B cell (primary cell): Measurements from ENCODE around the gene ROR2. TPM values are rescaled to one million over a fixed set of nuclear protein-coding genes. Genes with fewer than 3 reads are reported as not detected.

Experiments
- ATAC-seq: fragments of 200-7000 bp; cut with Tn5 transposase; one replicate; pipeline ENCODE4 v1.10.0; 2021; ENCODE audit warnings: low read depth, mild to moderate bottlenecking, moderate number of reproducible peaks, moderate library complexity
- CTCF ChIA-PET: fragments of 350-600 bp; sonication (Branson Sonifier 250); formaldehyde crosslinking; loops from one replicate; lab custom pipeline; 2021; ENCODE audit warnings: antibody characterized with exemption, inconsistent platforms; lab: Charles Lee
- POLR2A ChIA-PET: fragments of 350-600 bp; sonication (Branson Sonifier 250); formaldehyde crosslinking; loops from one replicate; lab custom pipeline; 2021; ENCODE audit warnings: antibody characterized with exemption; lab: Charles Lee
- DNase-seq: peaks from one replicate; pipeline ENCODE4 v3.0.0; 2013
- H2AFZ ChIP-seq: 2 replicates; pipeline ENCODE4 v1.6.1; 2012; ENCODE audit warnings: mild to moderate bottlenecking, low read depth, low read length; ENCODE audit not compliant: insufficient read depth, poor library complexity, severe bottlenecking
- H3K27ac ChIP-seq, 2 donors: 1 replicate in 1 of 2; 2 replicates in 1 of 2; pipeline ENCODE4 v1.5.1; 2012 to 2013; ENCODE audit warnings: low read length in 2 of 2, mild to moderate bottlenecking in 2 of 2, moderate library complexity in 1 of 2
- H3K27me3 ChIP-seq, 4 experiments: fragments of 200-600 bp in 1 of 4; sonication (generic) in 1 of 4; replicated peaks in 1 of 4; 1 replicate in 2 of 4; 2 replicates in 2 of 4; pipeline versions ENCODE4 v1.6.1 to v1.7.0; 2013 to 2016; ENCODE audit warnings: low read length in 3 of 4, mild to moderate bottlenecking in 2 of 4, mixed read lengths in 1 of 4, moderate library complexity in 1 of 4; ENCODE audit not compliant: insufficient read depth in 4 of 4, control insufficient read depth in 3 of 4; ENCODE audit errors: control extremely low read depth in 1 of 4
- H3K36me3 ChIP-seq, 2 experiments: replicated peaks in 1 of 2; 1 replicate in 1 of 2; 2 replicates in 1 of 2; pipeline versions ENCODE4 v1.6.1 to v1.7.1; 2013; ENCODE audit warnings: low read length in 1 of 2; ENCODE audit not compliant: insufficient read depth in 2 of 2, control insufficient read depth in 1 of 2; ENCODE audit errors: control extremely low read depth in 1 of 2, extremely low read depth in 1 of 2
- H3K4me1 ChIP-seq, 2 donors: fragments of 200-600 bp in 1 of 2; sonication (generic) in 1 of 2; 1 replicate in 1 of 2; 2 replicates in 1 of 2; pipeline versions ENCODE4 v1.5.1 to v1.6.1; 2013 to 2017; ENCODE audit warnings: low read length in 2 of 2; ENCODE audit not compliant: control insufficient read depth in 2 of 2, insufficient read depth in 2 of 2
- H3K4me2 ChIP-seq: replicated peaks from 2 replicates; pipeline ENCODE3; 2012; ENCODE audit warnings: mild to moderate bottlenecking, low read depth, low read length; ENCODE audit not compliant: poor library complexity, severe bottlenecking
- H3K4me3 ChIP-seq, 5 experiments: fragments of 200-600 bp in 1 of 5; sonication (generic) in 1 of 5; 1 replicate in 3 of 5; 2 replicates in 2 of 5; pipeline versions ENCODE4 v1.5.1 to v1.7.0; 2011 to 2016; ENCODE audit warnings: low read length in 4 of 5, mild to moderate bottlenecking in 4 of 5, low read depth in 2 of 5, control low read depth in 1 of 5, moderate library complexity in 1 of 5; ENCODE audit not compliant: insufficient read depth in 1 of 5; ENCODE audit errors: control extremely low read depth in 1 of 5, extremely low read depth in 1 of 5
- H3K79me2 ChIP-seq: fragments of 200-600 bp; sonication (generic); one replicate; pipeline ENCODE4 v1.6.0; 2016; ENCODE audit warnings: low read length; ENCODE audit not compliant: control insufficient read depth, insufficient read depth
- H3K9ac ChIP-seq: fragments of 200-600 bp; sonication (generic); 2 replicates; pipeline ENCODE4 v1.6.1; 2017; ENCODE audit warnings: mild to moderate bottlenecking, low read length, moderate library complexity
- H3K9me3 ChIP-seq, 3 donors: one replicate each; pipeline versions ENCODE4 v1.6.1 to v1.7.1; 2013; ENCODE audit warnings: low read length in 2 of 3; ENCODE audit not compliant: control insufficient read depth in 2 of 3, insufficient read depth in 1 of 3; ENCODE audit errors: control extremely low read depth in 1 of 3
- H4K20me1 ChIP-seq: 2 replicates; pipeline ENCODE4 v1.6.0; 2012; ENCODE audit warnings: mild to moderate bottlenecking, low read length; ENCODE audit not compliant: insufficient read depth, control insufficient read depth, poor library complexity, severe bottlenecking
- H3K27ac Mint-ChIP-seq: one replicate; pipeline ENCODE4 v1.8.0; 2021; ENCODE audit warnings: mixed read lengths
- H3K27me3 Mint-ChIP-seq: one replicate; pipeline ENCODE4 v1.8.0; 2021; ENCODE audit warnings: mixed read lengths
- H3K4me1 Mint-ChIP-seq: one replicate; pipeline ENCODE4 v1.8.0; 2021; ENCODE audit warnings: mixed read lengths
- H3K4me3 Mint-ChIP-seq: one replicate; pipeline ENCODE4 v1.8.0; 2021; ENCODE audit warnings: mixed read lengths
- H3K9me3 Mint-ChIP-seq: one replicate; pipeline ENCODE4 v1.8.0; 2022; ENCODE audit warnings: mixed read lengths; ENCODE audit not compliant: insufficient read depth
- EZH2 ChIP-seq: IDR thresholded peaks from 2 replicates; pipeline ENCODE4 v1.6.1; 2012; ENCODE audit warnings: borderline replicate concordance, low read depth, mild to moderate bottlenecking, moderate library complexity, low read length; ENCODE audit not compliant: insufficient read depth, poor library complexity, severe bottlenecking
- WGBS: methylation state at CpG from one replicate; pipeline ENCODE4 v1.1.5; 2013; ENCODE audit warnings: missing lambda C conversion rate; ENCODE audit not compliant: insufficient coverage; 5-methylcytosine and 5-hydroxymethylcytosine counted together
- intact Hi-C: fragments of 100-400 bp; cut with micrococcal nuclease; formaldehyde crosslinking; loops from one replicate; pipeline ENCODE4 v1.10.0; 2022
- polyA plus RNA-seq: library from polyadenylated mRNA; depleted of rRNA; stranded (reverse); fragments of >200 nt; gene quantifications from 2 replicates; pipeline ENCODE4 v1.2.3, GENCODE V29; 2012
- total RNA-seq, 2 donors: library from RNA; stranded (reverse); fragments of 120-200 nt in 1 of 2; gene quantifications; 1 replicate in 1 of 2; 2 replicates in 1 of 2; pipeline versions ENCODE4 v1.2.3 to v1.2.4, GENCODE V29; 2013 to 2022
- TF ChIP-seq, protein P1 (sequence below): fragments of 200-600 bp; IDR thresholded peaks from one replicate; pipeline ENCODE4 v1.8.0; 2022; ENCODE audit warnings: antibody characterized with exemption, mild to moderate bottlenecking

The ROR2 gene
- total and polyA plus RNA-seq, 2 donors (not counting 1 experiment from before 2014, with no cell fraction given), result 0.21 to 0.49 TPM

DNA sequence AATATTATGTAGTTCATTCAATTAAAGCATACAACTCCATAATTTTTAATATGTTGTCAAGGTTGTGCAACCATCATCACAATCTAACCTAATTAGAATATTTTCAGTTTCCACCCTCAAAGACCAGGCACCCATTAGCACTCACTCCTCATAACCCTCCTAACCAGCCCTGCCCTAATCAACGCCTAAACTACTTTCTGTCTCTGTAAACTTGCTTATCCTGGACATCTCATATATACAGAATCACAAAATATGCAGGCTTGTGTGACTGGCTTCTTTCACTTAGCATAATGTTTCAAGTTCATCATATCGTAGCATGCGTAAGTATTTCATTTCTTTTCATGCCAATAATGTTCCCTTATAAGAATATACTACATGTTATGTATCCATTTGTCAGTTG, 391.6 kb downstream of the ROR2 start:
- no peaks in the 10 kb centered on the region for H3K9me3 ChIP-seq
- H3K27me3 ChIP-seq, result no peaks in the 10 kb centered on the region
- no peaks in the 10 kb centered on the region for H3K4me1 Mint-ChIP-seq
- POLR2A ChIA-PET, result no interaction called here
- no peak overlapping the region for H3K9ac ChIP-seq
- H3K4me2 ChIP-seq, result no peak overlapping the region
- no peaks in the 10 kb centered on the region for H3K9me3 Mint-ChIP-seq
- no peaks in the 10 kb centered on the region for H3K4me1 ChIP-seq
- H3K27ac Mint-ChIP-seq, result no peak overlapping the region
- H3K27me3 Mint-ChIP-seq, result peaks cover 32% of the 10 kb centered on the region
- H4K20me1 ChIP-seq, result no peaks in the 10 kb centered on the region
- no peak overlapping the region for H3K4me3 Mint-ChIP-seq
- CTCF ChIA-PET, result no interaction called here
- H3K79me2 ChIP-seq, result no peaks in the 10 kb centered on the region
- no peak for TF ChIP-seq EZH2
- TF ChIP-seq, protein P1, sequence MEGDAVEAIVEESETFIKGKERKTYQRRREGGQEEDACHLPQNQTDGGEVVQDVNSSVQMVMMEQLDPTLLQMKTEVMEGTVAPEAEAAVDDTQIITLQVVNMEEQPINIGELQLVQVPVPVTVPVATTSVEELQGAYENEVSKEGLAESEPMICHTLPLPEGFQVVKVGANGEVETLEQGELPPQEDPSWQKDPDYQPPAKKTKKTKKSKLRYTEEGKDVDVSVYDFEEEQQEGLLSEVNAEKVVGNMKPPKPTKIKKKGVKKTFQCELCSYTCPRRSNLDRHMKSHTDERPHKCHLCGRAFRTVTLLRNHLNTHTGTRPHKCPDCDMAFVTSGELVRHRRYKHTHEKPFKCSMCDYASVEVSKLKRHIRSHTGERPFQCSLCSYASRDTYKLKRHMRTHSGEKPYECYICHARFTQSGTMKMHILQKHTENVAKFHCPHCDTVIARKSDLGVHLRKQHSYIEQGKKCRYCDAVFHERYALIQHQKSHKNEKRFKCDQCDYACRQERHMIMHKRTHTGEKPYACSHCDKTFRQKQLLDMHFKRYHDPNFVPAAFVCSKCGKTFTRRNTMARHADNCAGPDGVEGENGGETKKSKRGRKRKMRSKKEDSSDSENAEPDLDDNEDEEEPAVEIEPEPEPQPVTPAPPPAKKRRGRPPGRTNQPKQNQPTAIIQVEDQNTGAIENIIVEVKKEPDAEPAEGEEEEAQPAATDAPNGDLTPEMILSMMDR, result no peak
- no peak overlapping the region for H3K27ac ChIP-seq
- ATAC-seq, result no peak
- DNase-seq, result no peak
- 80% methylated on average over 1 of the region's 3 CpGs for WGBS
- no peaks in the 10 kb centered on the region for H3K36me3 ChIP-seq
- no peak overlapping the region for H2AFZ ChIP-seq
- H3K4me3 ChIP-seq, result no peak overlapping the region
- intact Hi-C loops, result no loop called here

DNA sequence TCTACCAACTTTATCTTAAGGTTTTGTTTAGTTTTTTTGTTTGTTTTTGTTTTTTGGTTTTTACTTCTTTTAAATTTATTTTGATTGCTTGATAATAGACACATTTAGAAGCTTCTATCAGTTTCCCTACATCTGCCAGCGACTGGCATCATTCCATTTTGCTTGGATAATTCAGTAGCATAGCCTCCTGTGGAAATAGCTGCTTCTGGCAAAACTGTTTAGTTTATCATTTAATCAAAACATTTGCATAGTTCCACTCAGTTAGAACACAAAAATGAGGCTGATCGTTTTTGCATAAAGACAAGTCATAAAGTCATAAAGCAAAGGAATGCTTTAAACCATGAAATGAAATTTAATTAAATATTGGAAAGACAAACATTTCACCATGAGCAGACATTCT, 392.7 kb downstream of the ROR2 start:
- no peaks in the 10 kb centered on the region for H3K4me1 ChIP-seq
- Mint-ChIP-seq H3K27me3 (peaks cover 32% of the 10 kb centered on the region), H3K27ac (no peak overlapping the region), H3K4me1 (no peaks in the 10 kb centered on the region), H3K4me3 (no peak overlapping the region), H3K9me3 (no peaks in the 10 kb centered on the region)
- no peaks in the 10 kb centered on the region for H3K79me2 ChIP-seq
- no peak overlapping the region for H2AFZ ChIP-seq
- H3K9ac ChIP-seq, result no peak overlapping the region
- ATAC-seq (no peak), DNase-seq (no peak)
- H3K27me3 ChIP-seq, result no peaks in the 10 kb centered on the region
- WGBS, result no CpG with 5 or more reads among the region's 2 CpGs
- no peaks in the 10 kb centered on the region for H3K9me3 ChIP-seq
- ChIA-PET CTCF (no interaction called here), POLR2A (no interaction called here)
- intact Hi-C loops, result no loop called here
- no peak overlapping the region for H3K4me2 ChIP-seq
- H3K4me3 ChIP-seq, result no peak overlapping the region
- TF ChIP-seq, protein P1, result no peak
- TF ChIP-seq EZH2, result no peak
- H3K27ac ChIP-seq, result no peak overlapping the region
- no peaks in the 10 kb centered on the region for H4K20me1 ChIP-seq
- no peaks in the 10 kb centered on the region for H3K36me3 ChIP-seq
